GM12878 (cell line): Measurements from ENCODE around the gene OSGIN1. TPM values are rescaled to one million over a fixed set of nuclear protein-coding genes. Genes with fewer than 3 reads are reported as not detected.

Experiments used
- ATAC-seq: fragments of 200-7000 bp; cut with Tn5 transposase; 3 replicates; pipeline ENCODE4 v1.9.1; 2020; ENCODE audit warnings: mild to moderate bottlenecking, moderate library complexity
- BruUV-seq: library from RNA; stranded (reverse); fragments of 400-500 nt; replicated peaks from 2 replicates; lab custom pipeline; 2021; lab: Mats Ljungman, UMichigan
- CTCF ChIA-PET: fragments of 300-600 bp; sonication (Branson Sonifier 250); formaldehyde crosslinking; extraction: SDS; loops from one replicate; lab custom pipeline; 2021; ENCODE audit warnings: inconsistent platforms; lab: Yijun Ruan, JAX
- POLR2A ChIA-PET: fragments of 350-600 bp; formaldehyde crosslinking; extraction: SDS; loops from one replicate; lab custom pipeline; 2021; ENCODE audit warnings: inconsistent platforms; lab: Charles Lee
- RAD21 ChIA-PET: fragments of 300-600 bp; sonication (Branson Sonifier 250); formaldehyde crosslinking; loops from one replicate; lab custom pipeline; 2023; ENCODE audit warnings: antibody characterized with exemption; ENCODE audit not compliant: unreplicated experiment; lab: Charles Lee
- SMC1A ChIA-PET: fragments of 300-600 bp; sonication (Branson Sonifier 250); formaldehyde crosslinking; loops from one replicate; lab custom pipeline; 2023; ENCODE audit not compliant: unreplicated experiment, uncharacterized antibody; lab: Charles Lee
- DNase-seq: peaks from one replicate; pipeline ENCODE4 v3.0.0-alpha.2; 2011; ENCODE audit warnings: low read depth, low spot score
- FAIRE-seq: peaks from 3 replicates; lab custom pipeline; 2011; peaks lifted over from hg19 to GRCh38; lab: Jason Lieb, UNC
- H2AFZ ChIP-seq: 2 replicates; pipeline ENCODE4 v1.6.0; 2011; ENCODE audit warnings: low read depth, low read length, control low read depth; ENCODE audit not compliant: control insufficient read depth
- H3K27ac ChIP-seq: 2 replicates; pipeline ENCODE4 v1.5.1; 2011; ENCODE audit warnings: control low read depth; ENCODE audit not compliant: control insufficient read depth, insufficient read depth
- H3K27me3 ChIP-seq, 2 experiments: replicated peaks in 1 of 2; 2 replicates each; pipeline versions ENCODE4 v1.6.0 to v1.6.1; 2011; ENCODE audit warnings: low read length in 1 of 2; ENCODE audit not compliant: control insufficient read depth in 2 of 2, insufficient read depth in 2 of 2
- H3K36me3 ChIP-seq, 2 experiments: 2 replicates each; pipeline ENCODE4 v1.5.1; 2011; ENCODE audit warnings: low read length in 1 of 2; ENCODE audit not compliant: control insufficient read depth in 2 of 2, insufficient read depth in 2 of 2
- H3K4me1 ChIP-seq: 2 replicates; pipeline ENCODE4 v1.6.1; 2011; ENCODE audit warnings: mild to moderate bottlenecking, low read length, moderate library complexity, mixed read lengths; ENCODE audit not compliant: control insufficient read depth, insufficient read depth
- H3K4me2 ChIP-seq: 2 replicates; pipeline ENCODE4 v1.6.0; 2011; ENCODE audit warnings: control low read depth; ENCODE audit not compliant: control insufficient read depth, insufficient read depth
- H3K4me3 ChIP-seq: fragments of 200-600 bp; sonication (generic); 2 replicates; pipeline ENCODE4 v1.5.1; 2016
- H3K79me2 ChIP-seq: 2 replicates; pipeline ENCODE4 v1.6.0; 2011; ENCODE audit warnings: low read length; ENCODE audit not compliant: control insufficient read depth, insufficient read depth
- H3K9ac ChIP-seq: 2 replicates; pipeline ENCODE4 v1.8.0; 2011; ENCODE audit warnings: low read length, control low read depth, mixed read lengths; ENCODE audit not compliant: control insufficient read depth, insufficient read depth
- H3K9me3 ChIP-seq: replicated peaks from 3 replicates; pipeline ENCODE4 v1.5.1; 2011; ENCODE audit warnings: mild to moderate bottlenecking, low read length; ENCODE audit not compliant: control insufficient read depth, insufficient read depth
- H4K20me1 ChIP-seq: 2 replicates; pipeline ENCODE4 v1.6.0; 2011; ENCODE audit not compliant: control insufficient read depth, insufficient read depth
- MYC ChIP-seq: IDR thresholded peaks from 2 replicates; pipeline ENCODE4 v1.6.1; 2011; ENCODE audit warnings: mild to moderate bottlenecking, low read length, moderate library complexity, inconsistent platforms; ENCODE audit not compliant: insufficient read depth, insufficient replicate concordance, insufficient read length, severe bottlenecking
- POLR2A ChIP-seq: IDR thresholded peaks from 2 replicates; pipeline ENCODE4 v1.6.1; 2011; ENCODE audit warnings: low read depth, mild to moderate bottlenecking, low read length
- TARDBP ChIP-seq: IDR thresholded peaks from 2 replicates; pipeline ENCODE4 v1.6.1; 2016; ENCODE audit warnings: borderline replicate concordance
- WGBS: methylation state at CpG from one replicate; pipeline ENCODE4 v1.1.6; 2016; ENCODE audit warnings: low lambda C conversion rate; ENCODE audit not compliant: insufficient replicate concordance, insufficient coverage; ENCODE audit errors: missing lambda C conversion rate; 5-methylcytosine and 5-hydroxymethylcytosine counted together
- in situ Hi-C: fragments of 300-500 bp; cut with MboI; formaldehyde crosslinking; loops from 9 replicates; pipeline ENCODE4 v1.14.3; 2018; ENCODE audit warnings: mixed read lengths
- intact Hi-C: fragments of 100-400 bp; cut with micrococcal nuclease; formaldehyde crosslinking; loops from one replicate; pipeline ENCODE4 v1.14.2; 2022; ENCODE audit not compliant: unreplicated experiment
- polyA plus RNA-seq, 11 experiments: library from polyadenylated mRNA; depleted of rRNA in 4 of 11; unstranded in 6 of 11; stranded (reverse) in 5 of 11; fragments of >200 nt; fragmentation: Nextera tagmentation in 4 of 11; fragmentation: Illumina TruSeq in 1 of 11; extraction: Ambion mirVana in 4 of 11; extraction: Trizol in 1 of 11; gene quantifications; 1 replicate in 1 of 11; 2 replicates in 10 of 11; pipeline versions ENCODE4 v1.2.1 to v1.2.3, GENCODE V29; 2011 to 2016; ENCODE audit warnings: inconsistent platforms in 2 of 11, missing spikeins in 2 of 11, low read depth in 1 of 11
- total RNA-seq, 4 experiments: library from RNA; depleted of rRNA in 3 of 4; stranded (reverse); fragments of >200 nt in 3 of 4; fragmentation: Illumina TruSeq in 1 of 4; extraction: Trizol in 1 of 4; gene quantifications; 2 replicates each; pipeline versions ENCODE4 v1.2.1 to v1.2.3, GENCODE V29; 2013 to 2021
- TF ChIP-seq, protein P1 (sequence below): fragments of 450-650 bp; IDR thresholded peaks from 2 replicates; pipeline ENCODE4 v1.6.1; 2018; ENCODE audit warnings: mild to moderate bottlenecking, low read depth, moderate library complexity; ENCODE audit not compliant: partially characterized antibody

The OSGIN1 gene
- total and polyA plus RNA-seq, 10 of the 15 experiments (the other 5 are each of a cell fraction or from before 2014, with no cell fraction given), result 0.06 to 0.18 (median 0.13) TPM; not detected in 5

DNA sequence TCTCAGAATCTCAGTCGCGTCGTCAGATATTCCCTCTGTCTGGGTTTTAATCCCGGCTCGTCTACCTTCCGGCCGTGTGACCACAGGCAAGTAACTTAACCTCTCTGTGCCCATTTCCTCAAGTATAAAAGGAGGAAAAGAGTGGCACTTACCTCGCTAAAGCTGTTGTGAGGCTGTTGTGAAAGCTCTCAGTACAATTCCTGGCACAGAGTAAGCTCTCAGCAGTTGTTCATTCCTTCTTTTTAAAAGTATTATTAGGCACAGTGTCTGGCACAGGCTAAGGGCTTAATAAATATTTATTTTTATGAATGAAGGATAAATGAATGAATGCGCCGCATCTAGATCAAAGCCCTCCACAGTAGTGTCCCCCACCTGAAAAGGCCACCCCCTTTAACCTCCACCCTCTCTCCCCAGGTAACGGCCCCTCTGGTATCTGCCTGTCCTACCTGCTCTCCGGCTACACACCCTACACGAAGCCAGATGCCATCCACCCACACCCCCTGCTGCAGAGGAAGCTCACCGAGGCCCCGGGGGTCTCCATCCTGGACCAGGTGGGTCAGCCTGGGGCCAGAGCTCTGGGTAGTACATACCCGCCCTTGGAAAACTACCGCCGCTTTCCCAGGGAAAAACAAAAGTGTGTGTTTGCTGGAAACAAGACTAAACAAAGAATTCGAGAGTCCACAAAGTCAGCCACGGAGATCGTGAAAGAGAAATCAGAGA, 6.0 kb downstream of the OSGIN1 start:
- ChIA-PET POLR2A (no interaction called here), SMC1A (no interaction called here), RAD21 (no interaction called here), CTCF (interaction anchor here (1.2 to 1.7 kb wide), 3 partner anchors 106 to 228 kb away, joined by 4 to 13 read pairs (median 5); partner anchors contain the start of gene TAF1C)
- FAIRE-seq (no peak), DNase-seq (no peak), ATAC-seq (no peak)
- Histone ChIP-seq H4K20me1 (no peaks in the 10 kb centered on the region), H3K9ac (no peak overlapping the region), H3K4me2 (no peak overlapping the region), H3K36me3 (no peaks in the 10 kb centered on the region), H3K4me3 (no peak overlapping the region), H3K79me2 (no peaks in the 10 kb centered on the region), H3K9me3 (no peaks in the 10 kb centered on the region), H3K27ac (no peak overlapping the region), H3K4me1 (no peaks in the 10 kb centered on the region), H3K27me3 (no peaks in the 10 kb centered on the region), H2AFZ (no peak overlapping the region)
- no TSS peak for BruUV-seq
- intact Hi-C loops, result loop anchor here (5.0 to 10.0 kb wide), 3 partner anchors 228 to 546 kb away; partner anchors contain the start of genes MEAK7 and TAF1C
- TF ChIP-seq MYC, result no peak
- no peak for TF ChIP-seq POLR2A
- TF ChIP-seq, protein P1, sequence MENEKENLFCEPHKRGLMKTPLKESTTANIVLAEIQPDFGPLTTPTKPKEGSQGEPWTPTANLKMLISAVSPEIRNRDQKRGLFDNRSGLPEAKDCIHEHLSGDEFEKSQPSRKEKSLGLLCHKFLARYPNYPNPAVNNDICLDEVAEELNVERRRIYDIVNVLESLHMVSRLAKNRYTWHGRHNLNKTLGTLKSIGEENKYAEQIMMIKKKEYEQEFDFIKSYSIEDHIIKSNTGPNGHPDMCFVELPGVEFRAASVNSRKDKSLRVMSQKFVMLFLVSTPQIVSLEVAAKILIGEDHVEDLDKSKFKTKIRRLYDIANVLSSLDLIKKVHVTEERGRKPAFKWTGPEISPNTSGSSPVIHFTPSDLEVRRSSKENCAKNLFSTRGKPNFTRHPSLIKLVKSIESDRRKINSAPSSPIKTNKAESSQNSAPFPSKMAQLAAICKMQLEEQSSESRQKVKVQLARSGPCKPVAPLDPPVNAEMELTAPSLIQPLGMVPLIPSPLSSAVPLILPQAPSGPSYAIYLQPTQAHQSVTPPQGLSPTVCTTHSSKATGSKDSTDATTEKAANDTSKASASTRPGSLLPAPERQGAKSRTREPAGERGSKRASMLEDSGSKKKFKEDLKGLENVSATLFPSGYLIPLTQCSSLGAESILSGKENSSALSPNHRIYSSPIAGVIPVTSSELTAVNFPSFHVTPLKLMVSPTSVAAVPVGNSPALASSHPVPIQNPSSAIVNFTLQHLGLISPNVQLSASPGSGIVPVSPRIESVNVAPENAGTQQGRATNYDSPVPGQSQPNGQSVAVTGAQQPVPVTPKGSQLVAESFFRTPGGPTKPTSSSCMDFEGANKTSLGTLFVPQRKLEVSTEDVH, result no peak
- no peak for TF ChIP-seq TARDBP
- 60% methylated on average over 21 of the region's 21 CpGs for WGBS
- in situ Hi-C loops, result loop anchor here (5.0 to 10.0 kb wide), 3 partner anchors 103 to 646 kb away; no protein-coding TSS in a partner anchor
